IMR-90 (cell line): ENCODE data around the gene SPDEF. TPM values are rescaled to one million over a fixed set of nuclear protein-coding genes. Genes with fewer than 3 reads are reported as not detected.

ENCODE experiments used
- ATAC-seq: fragments of 200-7000 bp; cut with Tn5 transposase; 2 replicates; pipeline ENCODE4 v1.9.1; 2020; ENCODE audit warnings: low read depth, mild to moderate bottlenecking, moderate library complexity
- BruUV-seq: library from RNA; stranded (reverse); fragments of 400-500 nt; replicated peaks from 2 replicates; lab custom pipeline; 2021; lab: Mats Ljungman, UMichigan
- CTCF ChIA-PET: fragments of 300-600 bp; formaldehyde crosslinking; extraction: SDS; loops from one replicate; lab custom pipeline; 2021; ENCODE audit warnings: antibody characterized with exemption; lab: Yijun Ruan, JAX
- POLR2A ChIA-PET: fragments of 300-600 bp; sonication (Branson Sonifier 250); formaldehyde crosslinking; loops from one replicate; lab custom pipeline; 2022; ENCODE audit warnings: antibody characterized with exemption; ENCODE audit not compliant: unreplicated experiment; lab: Charles Lee
- DNase-seq: peaks from one replicate; pipeline ENCODE4 v3.0.0; 2013
- H2AFZ ChIP-seq: replicated peaks from 2 replicates; pipeline ENCODE3; 2013; ENCODE audit warnings: low read length, mild to moderate bottlenecking; ENCODE audit not compliant: poor library complexity
- H2AK5ac ChIP-seq: 2 replicates; pipeline ENCODE4 v1.6.1; 2013; ENCODE audit warnings: low read depth, low read length, inconsistent platforms
- H2AK9ac ChIP-seq: replicated peaks from 2 replicates; pipeline ENCODE3; 2013; ENCODE audit warnings: mild to moderate bottlenecking, low read depth, low read length, moderate library complexity; ENCODE audit not compliant: poor library complexity
- H2BK120ac ChIP-seq: 2 replicates; pipeline ENCODE4 v1.6.1; 2013; ENCODE audit warnings: low read depth, low read length, inconsistent platforms
- H2BK15ac ChIP-seq: 3 replicates; pipeline ENCODE4 v1.6.1; 2013; ENCODE audit warnings: low read depth, low read length, inconsistent platforms
- H2BK20ac ChIP-seq: 2 replicates; pipeline ENCODE4 v1.6.1; 2013; ENCODE audit warnings: low read depth, mild to moderate bottlenecking, inconsistent platforms, low read length, moderate library complexity
- H2BK5ac ChIP-seq: 2 replicates; pipeline ENCODE4 v1.6.1; 2013; ENCODE audit warnings: mild to moderate bottlenecking, low read depth, low read length, inconsistent platforms; ENCODE audit not compliant: poor library complexity, severe bottlenecking
- H3K14ac ChIP-seq: replicated peaks from 2 replicates; pipeline ENCODE4 v1.6.1; 2013; ENCODE audit warnings: low read depth, low read length, inconsistent platforms
- H3K18ac ChIP-seq: 2 replicates; pipeline ENCODE4 v1.6.1; 2013; ENCODE audit warnings: low read depth, low read length, control low read depth
- H3K23ac ChIP-seq: 2 replicates; pipeline ENCODE4 v1.6.1; 2013; ENCODE audit warnings: low read depth, low read length, inconsistent platforms
- H3K27ac ChIP-seq: 2 replicates; pipeline ENCODE4 v1.5.1; 2013; ENCODE audit warnings: mild to moderate bottlenecking, control low read depth, low read length; ENCODE audit not compliant: insufficient read depth
- H3K27me3 ChIP-seq: 2 replicates; pipeline ENCODE4 v1.6.1; 2013; ENCODE audit warnings: low read length; ENCODE audit not compliant: control insufficient read depth, insufficient read depth
- H3K36me3 ChIP-seq: 2 replicates; pipeline ENCODE4 v1.6.1; 2013; ENCODE audit warnings: low read length, mixed read lengths; ENCODE audit not compliant: control insufficient read depth, insufficient read depth
- H3K4ac ChIP-seq: 2 replicates; pipeline ENCODE4 v1.6.1; 2013; ENCODE audit warnings: low read depth, low read length, inconsistent platforms
- H3K4me1 ChIP-seq: 2 replicates; pipeline ENCODE4 v1.6.1; 2013; ENCODE audit warnings: low read length, mixed read lengths; ENCODE audit not compliant: control insufficient read depth, insufficient read depth
- H3K4me2 ChIP-seq: 2 replicates; pipeline ENCODE4 v1.6.1; 2013; ENCODE audit warnings: low read depth, mild to moderate bottlenecking, control low read depth, low read length, moderate library complexity
- H3K4me3 ChIP-seq: 2 replicates; pipeline ENCODE4 v1.5.1; 2013; ENCODE audit warnings: low read depth, mild to moderate bottlenecking, control low read depth, low read length, moderate library complexity; ENCODE audit not compliant: insufficient read depth
- H3K56ac ChIP-seq: 2 replicates; pipeline ENCODE4 v1.6.1; 2013; ENCODE audit warnings: low read length, inconsistent platforms; ENCODE audit not compliant: insufficient read depth; ENCODE audit errors: extremely low read depth
- H3K79me1 ChIP-seq, 2 experiments: 2 replicates each; pipeline ENCODE4 v1.6.1; 2013; ENCODE audit warnings: low read length in 2 of 2, inconsistent platforms in 1 of 2, low read depth in 1 of 2
- H3K9ac ChIP-seq: 2 replicates; pipeline ENCODE4 v1.6.1; 2013; ENCODE audit warnings: low read depth, low read length, control low read depth
- H3K9me1 ChIP-seq: 2 replicates; pipeline ENCODE4 v1.6.1; 2013; ENCODE audit warnings: low read length, inconsistent platforms; ENCODE audit not compliant: insufficient read depth
- H3K9me3 ChIP-seq: 2 replicates; pipeline ENCODE4 v1.6.1; 2013; ENCODE audit warnings: low read length; ENCODE audit not compliant: control insufficient read depth, insufficient read depth
- H4K20me1 ChIP-seq: 2 replicates; pipeline ENCODE4 v1.6.1; 2013; ENCODE audit warnings: low read length, inconsistent platforms; ENCODE audit not compliant: insufficient read depth
- H4K5ac ChIP-seq: 2 replicates; pipeline ENCODE4 v1.6.1; 2013; ENCODE audit warnings: mild to moderate bottlenecking, low read depth, low read length, control low read depth
- H4K8ac ChIP-seq, 2 experiments: 2 replicates each; pipeline ENCODE4 v1.6.1; 2013; ENCODE audit warnings: low read depth in 2 of 2, low read length in 2 of 2, control low read depth in 1 of 2, inconsistent platforms in 1 of 2
- H4K91ac ChIP-seq: 2 replicates; pipeline ENCODE4 v1.6.1; 2013; ENCODE audit warnings: low read depth, low read length, inconsistent platforms; ENCODE audit not compliant: insufficient read depth
- CHD1 ChIP-seq: IDR thresholded peaks from 2 replicates; pipeline ENCODE4 v1.6.1; 2012; ENCODE audit warnings: low read depth, low read length, improper control_type of control experiment
- FOS ChIP-seq: fragments of 150-350 bp; IDR thresholded peaks from 2 replicates; pipeline ENCODE4 v1.6.1; 2016; ENCODE audit warnings: low read depth, low read length
- MAFK ChIP-seq: IDR thresholded peaks from 2 replicates; pipeline ENCODE4 v1.6.1; 2012; ENCODE audit warnings: low read depth, low read length, improper control_type of control experiment
- MAZ ChIP-seq: IDR thresholded peaks from 2 replicates; pipeline ENCODE4 v1.6.1; 2012; ENCODE audit warnings: low read depth, mild to moderate bottlenecking, low read length, improper control_type of control experiment, moderate library complexity, borderline replicate concordance
- MXI1 ChIP-seq: IDR thresholded peaks from 2 replicates; pipeline ENCODE4 v1.6.1; 2012; ENCODE audit warnings: low read depth, mild to moderate bottlenecking, low read length, moderate library complexity, borderline replicate concordance
- POLR2A ChIP-seq: IDR thresholded peaks from 2 replicates; pipeline ENCODE4 v1.6.1; 2012; ENCODE audit warnings: mild to moderate bottlenecking, low read depth, low read length
- RAD21 ChIP-seq: IDR thresholded peaks from 2 replicates; pipeline ENCODE4 v1.6.1; 2012; ENCODE audit warnings: low read length, improper control_type of control experiment
- RFX5 ChIP-seq: IDR thresholded peaks from 2 replicates; pipeline ENCODE4 v1.8.0; 2012; ENCODE audit warnings: low read depth, mild to moderate bottlenecking, low read length, moderate library complexity
- SMC3 ChIP-seq: fragments of 150-350 bp; IDR thresholded peaks from 2 replicates; pipeline ENCODE4 v1.6.1; 2016; ENCODE audit warnings: low read depth, mild to moderate bottlenecking, antibody characterized with exemption, low read length, moderate library complexity
- WGBS, 2 experiments: methylation state at CpG; one replicate each; pipeline versions ENCODE4 v1.1.5 to v1.1.7; 2013; ENCODE audit warnings: missing lambda C conversion rate in 2 of 2; ENCODE audit not compliant: insufficient read length in 1 of 2; ENCODE audit errors: extremely low coverage in 2 of 2; 5-methylcytosine and 5-hydroxymethylcytosine counted together
- dilution Hi-C: fragments of 300-500 bp; cut with HindIII; formaldehyde crosslinking; loops from one replicate; pipeline ENCODE4 v1.14.3; 2018; ENCODE audit warnings: low sequenced_read_pairs; ENCODE audit not compliant: unreplicated experiment
- in situ Hi-C: fragments of 300-500 bp; cut with MboI; formaldehyde crosslinking; loops from 3 replicates; pipeline ENCODE4 v1.14.3; 2019; ENCODE audit warnings: low sequenced_read_pairs, inconsistent platforms, mixed read lengths
- intact Hi-C: fragments of 100-400 bp; cut with micrococcal nuclease; formaldehyde crosslinking; loops from 2 replicates; pipeline ENCODE4 v1.10.0; 2022
- polyA plus RNA-seq, 3 experiments: library from polyadenylated mRNA; depleted of rRNA; stranded (reverse); fragments of >200 nt; gene quantifications; 2 replicates each; pipeline ENCODE4 v1.2.3, GENCODE V29; 2012; ENCODE audit warnings: low replicate concordance in 1 of 3
- total RNA-seq: library from RNA; depleted of rRNA; stranded (reverse); fragments of >200 nt; gene quantifications from 2 replicates; pipeline ENCODE4 v1.2.3, GENCODE V29; 2012

The SPDEF gene
- total and polyA plus RNA-seq, 2 of the 4 experiments (the other 2 are of a cell fraction): 0.05 TPM; not detected in 1

- TF ChIP-seq MXI1 (no peak), CHD1 (no peak)
Measured at GRCh38 chr6:34603707-34604106, 47.6 kb upstream of the SPDEF start (continued).

GRCh38 chr6:34602318-34603111, 46.4 kb upstream of the SPDEF start:
- Histone ChIP-seq H3K27me3 (no peaks in the 10 kb centered on the region), H3K27ac (no peak overlapping the region), H3K4me3 (no peak overlapping the region), H3K18ac (no peak overlapping the region), H3K4me1 (peaks cover 10% of the 10 kb centered on the region), H4K5ac (no peak overlapping the region), H4K20me1 (peaks cover 49% of the 10 kb centered on the region), H2AK5ac (no peak overlapping the region; the same call in 1 of the 2 replicates), H4K91ac (no peak overlapping the region), H2AK9ac (no peak overlapping the region), H3K14ac (no peak overlapping the region; the same call in 1 of the 2 replicates), H2BK20ac (no peak overlapping the region), H2BK5ac (no peak overlapping the region), H2AFZ (no peak overlapping the region), H3K56ac (no peak overlapping the region), H3K9ac (no peak overlapping the region), H3K9me3 (no peaks in the 10 kb centered on the region), H2BK120ac (no peak overlapping the region), H4K8ac (no peak overlapping the region), H3K79me1 (peaks cover 42 to 75% of the 10 kb centered on the region in 2 experiments), H3K4me2 (no peak overlapping the region), H3K4ac (no peak overlapping the region), H3K23ac (no peak overlapping the region), H3K9me1 (peaks cover 19% of the 10 kb centered on the region), H3K36me3 (peaks cover 9% of the 10 kb centered on the region), H2BK15ac (no peak overlapping the region)
- POLR2A ChIA-PET: no interaction called here
- no TSS peak for BruUV-seq
- 69% methylated on average over 2 of the region's 10 CpGs; no CpG with 5 or more reads in 1 of the 2 experiments for WGBS, 2 experiments
- dilution Hi-C loops: no loop called here
- in situ Hi-C loops: loop anchor here (5.0 to 10.0 kb wide), 4 partner anchors 178 to 435 kb away; partner anchors contain the start of genes RPS10 and SMIM29
- DNase-seq (peak; percentile 28), ATAC-seq (peak; percentile 33; the same call in 1 of the 2 replicates)
- intact Hi-C loops: loop anchor here (10.0 kb wide), 1 partner anchor 538 kb away; no protein-coding TSS in a partner anchor
- CTCF ChIA-PET: interaction anchor here (1.3 kb wide), 1 partner anchor 439 kb away, joined by 3 read pairs; no protein-coding TSS in a partner anchor
- TF ChIP-seq MAFK (peak; percentile 41; the same call in 1 of the 2 replicates), RAD21 (no peak), RFX5 (no peak), MXI1 (no peak), FOS (peak; percentile 21; the same call in 1 of the 2 replicates), SMC3 (no peak), MAZ (no peak), POLR2A (no peak)
